Suprapubic skin (tissue), 4 donors: ENCODE results near the gene HIF3A.
A peak's percentile ranks its signal among the peaks of the same experiment; 100 is the strongest.

ENCODE experiments used
- CTCF ChIP-seq, 2 donors: fragments of 200-600 bp in 1 of 2; fragments of 450-650 bp in 1 of 2; sonication (generic) in 1 of 2; IDR thresholded peaks; one replicate each; pipeline ENCODE4 v1.5.1; 2016 to 2019; ENCODE audit warnings: antibody characterized with exemption in 2 of 2, mild to moderate bottlenecking in 1 of 2, moderate library complexity in 1 of 2
- EP300 ChIP-seq: sonication (generic); formaldehyde crosslinking; IDR thresholded peaks from one replicate; pipeline ENCODE4 v1.6.1; 2017; ENCODE audit warnings: antibody characterized with exemption
- POLR2A ChIP-seq, 2 donors: fragments of 450-650 bp; IDR thresholded peaks; one replicate each; pipeline ENCODE4 v1.6.1; 2017; ENCODE audit warnings: antibody characterized with exemption in 2 of 2, mild to moderate bottlenecking in 2 of 2, moderate library complexity in 2 of 2
- POLR2AphosphoS5 ChIP-seq, 3 donors: sonication (generic); formaldehyde crosslinking; IDR thresholded peaks; one replicate each; pipeline ENCODE4 v1.6.1; 2017; ENCODE audit warnings: antibody characterized with exemption in 3 of 3

DNA sequence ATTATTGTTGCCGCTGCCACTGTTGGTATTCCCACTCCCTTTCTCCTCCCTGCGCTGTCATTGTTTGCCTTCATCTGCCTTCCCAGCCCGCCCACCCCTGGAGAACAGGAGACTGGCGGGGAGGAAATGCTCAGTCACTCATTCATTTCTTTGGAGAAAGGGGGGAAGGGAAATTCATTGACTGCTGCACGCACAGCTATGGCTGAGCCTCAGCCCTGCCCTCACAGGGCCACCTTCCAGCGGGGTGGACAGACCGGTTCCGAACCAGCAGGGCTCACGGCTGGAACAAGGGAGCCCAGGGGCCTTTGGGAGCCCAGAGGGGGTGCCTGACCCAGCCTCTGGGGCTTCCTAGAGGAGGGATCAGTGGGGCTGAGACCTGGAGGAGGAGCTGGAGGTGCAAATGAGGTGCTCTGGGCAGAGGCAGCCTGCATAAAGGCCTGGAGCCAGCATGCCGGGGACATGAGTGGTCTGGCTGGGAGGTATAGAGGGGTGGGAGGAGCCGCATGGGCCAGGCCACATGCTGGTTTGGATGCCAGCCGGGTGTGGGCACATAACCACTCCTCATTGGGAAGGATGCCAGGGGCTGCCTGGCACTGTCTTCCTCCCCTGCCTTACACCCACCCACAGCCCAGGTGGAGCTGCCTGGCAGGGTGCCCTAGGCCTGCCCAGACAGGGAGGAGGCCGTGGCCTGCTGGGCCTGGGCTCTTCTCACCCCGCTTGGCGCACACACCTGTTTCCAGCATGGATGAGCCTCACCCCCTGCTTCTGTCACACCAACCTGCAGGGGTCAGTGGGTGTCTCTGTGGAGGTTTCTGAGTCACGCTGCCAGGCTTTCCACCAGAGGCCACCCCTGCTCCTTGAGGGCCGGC is 76.9 kb downstream of the HIF3A start:
- TF ChIP-seq POLR2A (IDR thresholded peaks at IDR 0.05): no peak
- TF ChIP-seq CTCF (IDR thresholded peaks at IDR 0.05): no peak
- peak in 1 of 3 donors; percentile 22 for TF ChIP-seq POLR2AphosphoS5 (IDR thresholded peaks at IDR 0.05)
- no peak for TF ChIP-seq EP300
